ENCODE results near the gene CD247. TPM values are rescaled to one million over a fixed set of nuclear protein-coding genes. Genes with fewer than 3 reads are reported as not detected.

The CD247 gene
- total RNA-seq, 4 donors from 2014 or later = 1.3 to 3.1 (median 1.4) TPM

DNA sequence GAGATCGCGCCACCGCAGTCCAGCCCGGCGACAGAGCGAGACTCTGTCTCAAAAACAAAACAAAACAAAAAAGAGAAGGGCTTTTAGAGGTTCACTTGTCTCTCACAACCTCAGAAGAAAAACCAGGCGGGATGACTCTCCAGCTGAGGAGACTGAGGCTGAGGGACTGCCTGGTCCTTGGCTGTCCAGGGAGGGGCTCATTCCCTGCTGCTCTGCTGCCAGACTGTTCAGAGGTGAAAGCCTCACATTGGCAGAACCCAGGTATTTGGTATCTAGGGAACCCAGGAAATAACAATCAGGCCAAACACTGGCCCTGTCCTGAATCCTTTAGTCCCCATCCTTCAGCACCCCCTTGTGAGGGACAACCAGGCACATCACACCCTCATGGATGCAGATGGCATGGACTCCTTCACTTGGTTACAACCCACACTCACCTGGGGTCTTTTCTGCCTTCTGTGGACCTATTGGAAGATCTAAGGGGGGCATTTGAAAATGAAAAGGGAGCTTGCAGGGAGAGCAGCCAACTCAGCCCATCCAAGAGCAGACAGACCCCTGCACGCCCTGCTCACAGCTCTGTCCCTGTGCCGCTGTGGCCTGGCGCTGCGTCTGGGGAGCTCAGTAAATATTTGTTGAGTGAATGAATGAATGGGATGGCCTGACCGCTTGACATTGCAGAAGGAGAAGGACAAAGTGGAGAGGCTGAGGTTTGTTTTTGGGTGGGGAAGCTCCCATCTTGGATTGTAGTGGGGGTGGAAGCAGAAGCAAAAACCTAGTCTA lies 33.4 kb downstream of the CD247 start:
- WGBS, 2 donors = 85 to 91% methylated on average over 12 of the region's 12 CpGs
- no peak for TF ChIP-seq POLR2A (IDR thresholded peaks at IDR 0.05)
- TF ChIP-seq, protein P1, sequence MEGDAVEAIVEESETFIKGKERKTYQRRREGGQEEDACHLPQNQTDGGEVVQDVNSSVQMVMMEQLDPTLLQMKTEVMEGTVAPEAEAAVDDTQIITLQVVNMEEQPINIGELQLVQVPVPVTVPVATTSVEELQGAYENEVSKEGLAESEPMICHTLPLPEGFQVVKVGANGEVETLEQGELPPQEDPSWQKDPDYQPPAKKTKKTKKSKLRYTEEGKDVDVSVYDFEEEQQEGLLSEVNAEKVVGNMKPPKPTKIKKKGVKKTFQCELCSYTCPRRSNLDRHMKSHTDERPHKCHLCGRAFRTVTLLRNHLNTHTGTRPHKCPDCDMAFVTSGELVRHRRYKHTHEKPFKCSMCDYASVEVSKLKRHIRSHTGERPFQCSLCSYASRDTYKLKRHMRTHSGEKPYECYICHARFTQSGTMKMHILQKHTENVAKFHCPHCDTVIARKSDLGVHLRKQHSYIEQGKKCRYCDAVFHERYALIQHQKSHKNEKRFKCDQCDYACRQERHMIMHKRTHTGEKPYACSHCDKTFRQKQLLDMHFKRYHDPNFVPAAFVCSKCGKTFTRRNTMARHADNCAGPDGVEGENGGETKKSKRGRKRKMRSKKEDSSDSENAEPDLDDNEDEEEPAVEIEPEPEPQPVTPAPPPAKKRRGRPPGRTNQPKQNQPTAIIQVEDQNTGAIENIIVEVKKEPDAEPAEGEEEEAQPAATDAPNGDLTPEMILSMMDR (IDR thresholded peaks at IDR 0.05) = no peak
- no peaks in the 10 kb centered on the region for H3K27me3 ChIP-seq
- H3K9me3 ChIP-seq = no peaks in the 10 kb centered on the region
- H3K36me3 ChIP-seq = no peaks in the 10 kb centered on the region
- no peak for DNase-seq
- H3K27ac ChIP-seq = no peak overlapping the region
- intact Hi-C loops (cut with DNase I) = no loop called here
- H3K4me1 ChIP-seq = no peaks in the 10 kb centered on the region
- no peak overlapping the region for H3K4me3 ChIP-seq (replicated peaks in 1 of 3)

DNA sequence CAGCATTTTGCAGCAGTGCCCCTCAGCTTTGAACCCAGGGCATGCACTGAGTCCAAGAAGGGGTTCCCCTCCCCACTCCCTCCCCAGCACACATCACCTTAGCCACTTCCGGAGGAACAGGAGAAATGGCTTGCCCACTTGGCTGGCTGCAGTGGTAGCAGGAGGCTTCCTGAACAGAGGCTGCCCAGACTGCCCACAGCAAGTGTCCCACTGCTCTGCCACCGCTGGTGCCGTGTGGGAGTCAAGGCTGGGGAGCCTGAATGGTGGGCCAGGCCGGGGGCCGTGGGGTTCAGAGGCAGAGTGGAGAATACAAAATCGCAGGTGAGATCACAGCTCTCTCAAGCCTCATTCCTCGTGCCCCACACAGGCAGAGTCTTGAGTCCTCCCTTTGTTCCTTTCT lies 34.5 kb downstream of the CD247 start:
- no peaks in the 10 kb centered on the region for H3K9me3 ChIP-seq
- no peak for DNase-seq
- TF ChIP-seq, protein P1 (IDR thresholded peaks at IDR 0.05) = no peak
- no peak for TF ChIP-seq POLR2A (IDR thresholded peaks at IDR 0.05)
- no peak overlapping the region for H3K27ac ChIP-seq
- H3K4me1 ChIP-seq = no peaks in the 10 kb centered on the region
- intact Hi-C loops (cut with DNase I) = no loop called here
- 88 to 91% methylated on average over 6 to 7 of the region's 7 CpGs for WGBS, 2 donors
- no peaks in the 10 kb centered on the region for H3K36me3 ChIP-seq
- H3K27me3 ChIP-seq = no peaks in the 10 kb centered on the region
- no peak overlapping the region for H3K4me3 ChIP-seq (replicated peaks in 1 of 3)

DNA sequence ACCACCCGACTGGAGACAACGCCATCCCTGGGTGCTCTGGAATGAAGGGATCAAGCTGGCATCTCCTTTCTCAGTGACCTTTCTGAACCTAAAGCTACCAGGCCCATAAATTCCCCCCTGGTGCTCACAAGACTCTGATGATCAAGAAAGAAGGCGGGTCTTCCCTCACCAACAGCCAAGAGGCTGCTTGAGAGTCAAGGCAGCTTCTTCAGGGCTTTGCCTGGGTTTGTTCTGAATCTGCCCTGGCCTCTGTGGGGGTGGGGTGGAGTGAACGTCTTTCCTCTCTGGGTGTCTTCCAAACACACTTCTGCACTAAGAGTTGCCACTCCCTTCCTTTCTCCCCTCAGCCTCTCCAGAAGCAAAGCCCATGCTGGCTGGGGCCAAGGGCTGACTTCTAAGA lies 36.1 kb downstream of the CD247 start:
- Histone ChIP-seq H3K4me1 (no peaks in the 10 kb centered on the region), H3K27me3 (no peaks in the 10 kb centered on the region), H3K9me3 (no peaks in the 10 kb centered on the region), H3K27ac (no peak overlapping the region), H3K36me3 (no peaks in the 10 kb centered on the region), H3K4me3 (replicated peaks in 1 of 3) (no peak overlapping the region)
- WGBS, 2 donors = 70 to 80% methylated on average over 3 to 4 of the region's 4 CpGs
- TF ChIP-seq, protein P1 (IDR thresholded peaks at IDR 0.05) = no peak
- TF ChIP-seq POLR2A (IDR thresholded peaks at IDR 0.05) = no peak
- peak; percentile 17 to 32 for DNase-seq
- intact Hi-C loops (cut with DNase I) = no loop called here

DNA sequence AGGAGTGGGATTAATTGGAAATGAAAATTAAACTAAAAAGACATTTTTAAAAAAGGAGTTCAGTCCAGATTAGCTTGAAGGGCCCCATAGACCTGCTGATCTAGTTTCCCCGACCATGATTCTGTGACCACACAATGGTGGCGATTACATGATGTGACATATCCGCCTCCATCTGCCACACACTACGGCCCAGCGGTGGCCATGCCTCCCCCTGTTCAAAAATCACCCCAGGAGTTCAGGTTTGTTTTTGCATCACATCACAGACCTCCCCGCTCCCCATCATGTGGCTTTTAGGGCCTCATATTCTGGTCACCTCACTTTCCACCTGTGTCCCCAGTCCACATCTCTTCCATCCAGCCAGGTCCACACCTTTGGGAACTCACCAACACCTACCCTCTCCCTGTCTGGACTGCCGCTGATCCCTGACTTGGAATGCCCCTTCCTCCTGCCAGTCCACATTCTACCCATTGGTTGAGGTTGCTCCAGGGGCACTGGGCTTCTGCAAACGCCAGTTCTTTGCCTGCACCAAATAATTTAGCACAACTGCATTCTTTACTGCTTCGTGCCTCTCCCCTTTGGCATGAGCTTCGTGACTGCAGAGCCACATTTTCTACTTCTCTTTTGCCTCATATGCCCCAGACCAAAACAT lies 38.9 kb downstream of the CD247 start:
- no peaks in the 10 kb centered on the region for H3K27me3 ChIP-seq
- WGBS, 2 donors = 85 to 94% methylated on average over 10 of the region's 10 CpGs
- no peak overlapping the region for H3K4me3 ChIP-seq (replicated peaks in 1 of 3)
- no peaks in the 10 kb centered on the region for H3K9me3 ChIP-seq
- no peak for DNase-seq
- no peaks in the 10 kb centered on the region for H3K36me3 ChIP-seq
- no peaks in the 10 kb centered on the region for H3K4me1 ChIP-seq
- H3K27ac ChIP-seq = no peak overlapping the region
- no peak for TF ChIP-seq POLR2A (IDR thresholded peaks at IDR 0.05)
- TF ChIP-seq, protein P1 (IDR thresholded peaks at IDR 0.05) = no peak
- intact Hi-C loops (cut with DNase I) = no loop called here

DNA sequence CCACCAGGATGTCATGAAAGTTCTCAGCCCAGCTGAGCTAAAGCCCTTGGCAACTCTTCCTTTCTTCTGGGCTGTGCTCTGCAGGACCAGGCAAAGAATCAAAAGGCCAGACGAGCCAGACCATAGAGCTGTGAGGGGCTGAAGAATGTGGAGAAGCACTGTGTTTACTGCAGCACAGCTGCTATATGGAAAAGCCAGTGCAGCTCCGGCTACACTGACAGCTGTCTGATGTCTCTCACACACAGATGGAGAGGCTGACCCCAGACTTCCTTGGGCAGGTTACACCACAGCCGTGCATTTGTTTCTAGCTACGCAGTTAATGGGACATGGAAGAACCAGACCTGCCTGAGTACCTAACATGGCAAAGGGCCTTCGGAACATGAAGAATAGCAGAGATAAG lies 40.3 kb downstream of the CD247 start:
- no peak overlapping the region for H3K4me3 ChIP-seq (replicated peaks in 1 of 3)
- H3K27ac ChIP-seq = no peak overlapping the region
- WGBS, 2 donors = 79 to 88% methylated on average over 5 of the region's 5 CpGs
- intact Hi-C loops (cut with DNase I) = no loop called here
- peaks cover 0 to 4% of the 10 kb centered on the region in 2 donors for H3K4me1 ChIP-seq
- no peak for TF ChIP-seq POLR2A (IDR thresholded peaks at IDR 0.05)
- TF ChIP-seq, protein P1 (IDR thresholded peaks at IDR 0.05) = no peak
- DNase-seq = no peak
- H3K36me3 ChIP-seq = no peaks in the 10 kb centered on the region
- no peaks in the 10 kb centered on the region for H3K9me3 ChIP-seq
- H3K27me3 ChIP-seq = no peaks in the 10 kb centered on the region

Data from thyroid gland (tissue), 4 donors.